Glutamatergic neuron (in vitro differentiated cells): ENCODE data around the gene LENEP. TPM values are rescaled to one million over a fixed set of nuclear protein-coding genes. Genes with fewer than 3 reads are reported as not detected.

Experiments used
- DNase-seq: peaks from one replicate; pipeline ENCODE4 v3.0.0; 2022
- H3K27ac Mint-ChIP-seq: one replicate; pipeline ENCODE4 v1.8.0; 2020; ENCODE audit warnings: mild to moderate bottlenecking, mixed read lengths, inconsistent platforms; ENCODE audit not compliant: unreplicated experiment
- H3K27me3 Mint-ChIP-seq: one replicate; pipeline ENCODE4 v1.8.0; 2020; ENCODE audit warnings: mild to moderate bottlenecking, moderate library complexity, mixed read lengths, inconsistent platforms; ENCODE audit not compliant: unreplicated experiment
- H3K36me3 Mint-ChIP-seq: one replicate; pipeline ENCODE4 v1.8.0; 2020; ENCODE audit warnings: mild to moderate bottlenecking, mixed read lengths, inconsistent platforms; ENCODE audit not compliant: unreplicated experiment
- H3K4me1 Mint-ChIP-seq: one replicate; pipeline ENCODE4 v1.8.0; 2020; ENCODE audit warnings: mild to moderate bottlenecking, low read depth, mixed read lengths, inconsistent platforms; ENCODE audit not compliant: unreplicated experiment
- H3K4me3 Mint-ChIP-seq: one replicate; pipeline ENCODE4 v1.8.0; 2020; ENCODE audit warnings: mild to moderate bottlenecking, mixed read lengths, inconsistent platforms; ENCODE audit not compliant: unreplicated experiment
- H3K9me3 Mint-ChIP-seq: one replicate; pipeline ENCODE4 v1.8.0; 2020; ENCODE audit warnings: mild to moderate bottlenecking, moderate library complexity, mixed read lengths, inconsistent platforms; ENCODE audit not compliant: unreplicated experiment
- long read RNA-seq: library from polyadenylated mRNA; unstranded; transcript quantifications from one replicate; pipeline ENCODE4 v2.0.0, GENCODE V29; 2020; ENCODE audit not compliant: unreplicated experiment
- total RNA-seq: library from RNA; stranded (reverse); fragmentation: NEBNext Ultra II Directional; extraction: Animal tissue kit (Norgen Biotek cat#: 25700); gene quantifications from one replicate; pipeline ENCODE4 v1.2.1, GENCODE V29; 2021; ENCODE audit not compliant: unreplicated experiment
- TF ChIP-seq, protein P1 (sequence below): fragments of 200-600 bp; sonication (generic); IDR thresholded peaks from one replicate; pipeline ENCODE4 v1.5.0; 2021; ENCODE audit not compliant: partially characterized antibody, unreplicated experiment

Gene LENEP, protein sequence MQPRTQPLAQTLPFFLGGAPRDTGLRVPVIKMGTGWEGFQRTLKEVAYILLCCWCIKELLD
- 1.3 TPM for total RNA-seq
- long read RNA-seq = 0 reads

GRCh38 chr1:154993572-154994268 is at the start of gene LENEP:
TSS of gene LENEP (plus strand) at chr1:154993586. CDS start at chr1:154993608, 22 bp downstream.
- Mint-ChIP-seq H3K9me3 (peaks cover under 1% of the 10 kb centered on the region), H3K27me3 (peaks cover 2% of the 10 kb centered on the region), H3K4me3 (no peak within 1 kb of the TSS), H3K4me1 (no peaks in the 10 kb centered on the region), H3K36me3 (peaks cover 5% of the 10 kb centered on the region), H3K27ac (no peak within 1 kb of the TSS)
- TF ChIP-seq, protein P1, sequence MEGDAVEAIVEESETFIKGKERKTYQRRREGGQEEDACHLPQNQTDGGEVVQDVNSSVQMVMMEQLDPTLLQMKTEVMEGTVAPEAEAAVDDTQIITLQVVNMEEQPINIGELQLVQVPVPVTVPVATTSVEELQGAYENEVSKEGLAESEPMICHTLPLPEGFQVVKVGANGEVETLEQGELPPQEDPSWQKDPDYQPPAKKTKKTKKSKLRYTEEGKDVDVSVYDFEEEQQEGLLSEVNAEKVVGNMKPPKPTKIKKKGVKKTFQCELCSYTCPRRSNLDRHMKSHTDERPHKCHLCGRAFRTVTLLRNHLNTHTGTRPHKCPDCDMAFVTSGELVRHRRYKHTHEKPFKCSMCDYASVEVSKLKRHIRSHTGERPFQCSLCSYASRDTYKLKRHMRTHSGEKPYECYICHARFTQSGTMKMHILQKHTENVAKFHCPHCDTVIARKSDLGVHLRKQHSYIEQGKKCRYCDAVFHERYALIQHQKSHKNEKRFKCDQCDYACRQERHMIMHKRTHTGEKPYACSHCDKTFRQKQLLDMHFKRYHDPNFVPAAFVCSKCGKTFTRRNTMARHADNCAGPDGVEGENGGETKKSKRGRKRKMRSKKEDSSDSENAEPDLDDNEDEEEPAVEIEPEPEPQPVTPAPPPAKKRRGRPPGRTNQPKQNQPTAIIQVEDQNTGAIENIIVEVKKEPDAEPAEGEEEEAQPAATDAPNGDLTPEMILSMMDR = no peak
- no peak for DNase-seq

GRCh38 chr1:154943649-154944400 is 49.6 kb upstream of the LENEP start:
- H3K27me3 Mint-ChIP-seq = peaks cover 5% of the 10 kb centered on the region
- H3K36me3 Mint-ChIP-seq = no peaks in the 10 kb centered on the region
- peaks cover 1% of the 10 kb centered on the region for H3K9me3 Mint-ChIP-seq
- DNase-seq = peak; percentile 70
- TF ChIP-seq, protein P1 = peak; percentile 66
- H3K27ac Mint-ChIP-seq = peak overlapping the region; percentile 29
- H3K4me3 Mint-ChIP-seq = no peak overlapping the region
- peaks cover 19% of the 10 kb centered on the region for H3K4me1 Mint-ChIP-seq

DNA sequence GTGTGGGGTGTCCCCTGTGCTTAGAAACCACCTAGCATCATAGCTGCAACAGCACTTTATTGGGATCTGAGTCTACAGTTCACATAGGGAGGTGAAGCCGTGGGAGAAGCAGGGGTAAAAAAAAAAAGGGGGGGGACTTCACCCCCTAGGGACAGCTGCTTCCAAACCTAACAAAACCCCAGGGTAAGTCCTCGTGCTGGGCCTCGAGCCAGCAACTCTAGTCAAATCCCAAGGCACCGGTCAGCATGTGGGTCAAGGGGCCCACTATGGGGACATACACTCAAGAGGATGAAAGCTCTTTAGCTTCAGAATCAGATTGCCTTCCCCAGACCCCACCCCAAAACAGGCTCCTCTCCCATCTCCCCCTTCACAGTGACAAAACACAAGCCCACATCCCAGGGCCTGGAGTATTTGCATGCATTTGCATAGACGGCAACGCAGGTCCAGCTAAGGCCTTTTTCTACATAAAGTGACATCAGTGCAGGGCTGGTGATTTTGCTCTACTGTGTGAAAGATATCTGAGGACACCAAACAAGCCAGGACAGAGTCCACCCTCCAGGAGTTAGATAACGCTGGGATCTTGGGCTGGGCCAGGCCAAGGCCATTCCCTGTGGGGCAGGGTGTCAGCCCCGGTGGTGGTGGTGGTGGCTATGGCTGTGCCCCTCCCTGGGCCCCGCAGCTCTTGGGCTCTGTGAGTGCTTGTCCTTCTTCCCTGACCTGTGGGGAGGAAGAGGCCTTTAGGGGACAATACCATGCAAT is 48.8 kb upstream of the LENEP start:
- H3K27ac Mint-ChIP-seq = no peak overlapping the region
- H3K27me3 Mint-ChIP-seq = peaks cover 3% of the 10 kb centered on the region
- TF ChIP-seq, protein P1 = no peak
- no peaks in the 10 kb centered on the region for H3K36me3 Mint-ChIP-seq
- peaks cover 19% of the 10 kb centered on the region for H3K4me1 Mint-ChIP-seq
- H3K4me3 Mint-ChIP-seq = no peak overlapping the region
- peaks cover 1% of the 10 kb centered on the region for H3K9me3 Mint-ChIP-seq
- no peak for DNase-seq

GRCh38 chr1:154945160-154945961 is 48.0 kb upstream of the LENEP start:
- Mint-ChIP-seq H3K36me3 (no peaks in the 10 kb centered on the region), H3K4me1 (peaks cover 19% of the 10 kb centered on the region), H3K27me3 (peaks cover 3% of the 10 kb centered on the region), H3K9me3 (peaks cover 1% of the 10 kb centered on the region), H3K27ac (no peak overlapping the region), H3K4me3 (no peak overlapping the region)
- TF ChIP-seq, protein P1 = no peak
- no peak for DNase-seq
